ENCODE measurements around the gene SLC6A8.
"Not testable (repeated sequence)": the region's sequence is repeated elsewhere in the genome, so short reads cannot be mapped to it uniquely, and the experiment has no call there.

SLC6A8 gene

DNA sequence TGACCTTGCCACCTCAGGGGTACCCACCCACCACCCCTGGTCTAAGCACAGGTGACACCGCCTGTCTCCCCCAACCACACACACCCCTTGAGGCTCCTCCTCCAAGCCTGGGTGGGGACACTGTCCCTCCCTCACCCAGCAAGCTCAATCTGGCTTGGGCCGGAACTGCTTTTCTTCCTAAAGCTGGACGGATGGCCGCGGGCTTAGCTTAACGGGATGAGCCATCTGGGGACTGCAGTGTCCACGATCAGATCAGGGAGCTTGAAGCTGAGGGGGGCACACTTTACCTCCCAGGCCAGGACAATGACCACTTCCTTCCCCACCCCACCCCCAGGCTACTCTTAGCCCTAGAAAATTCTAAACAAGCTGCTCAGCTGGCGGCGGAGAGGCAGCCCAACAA, 1.0 kb upstream of the SLC6A8 start:
- H3K4me1 ChIP-seq, result peaks cover 0 to 6% (median 0%) of the 10 kb centered on the region in 10 experiments; a peak in 4 of 20 replicates
- no peak overlapping the region for H3K4me3 ChIP-seq
- H3K9me3 ChIP-seq (replicated peaks in 1 of 11), result peaks cover 16 to 54% (median 40%) of the 10 kb centered on the region in 11 experiments
- H3K27me3 ChIP-seq, result peaks cover 0 to 32% (median 21%) of the 10 kb centered on the region in 11 experiments; a peak in 19 of 22 replicates
- no peaks in the 10 kb centered on the region; a peak in 1 of 22 replicates for H3K36me3 ChIP-seq
- peak overlapping the region in 2 of 11 experiments; percentile 14 to 44; a peak in 1 of 22 replicates for H3K4me2 ChIP-seq
- H3K9ac ChIP-seq, result no peak overlapping the region
- no peak for TF ChIP-seq Cebpa-rat (IDR thresholded peaks at IDR 0.05)
- H3K27ac ChIP-seq, result no peak overlapping the region
- H4K20me1 ChIP-seq, result peaks cover 0 to 23% (median 8%) of the 10 kb centered on the region in 11 experiments; a peak in 12 of 22 replicates

DNA sequence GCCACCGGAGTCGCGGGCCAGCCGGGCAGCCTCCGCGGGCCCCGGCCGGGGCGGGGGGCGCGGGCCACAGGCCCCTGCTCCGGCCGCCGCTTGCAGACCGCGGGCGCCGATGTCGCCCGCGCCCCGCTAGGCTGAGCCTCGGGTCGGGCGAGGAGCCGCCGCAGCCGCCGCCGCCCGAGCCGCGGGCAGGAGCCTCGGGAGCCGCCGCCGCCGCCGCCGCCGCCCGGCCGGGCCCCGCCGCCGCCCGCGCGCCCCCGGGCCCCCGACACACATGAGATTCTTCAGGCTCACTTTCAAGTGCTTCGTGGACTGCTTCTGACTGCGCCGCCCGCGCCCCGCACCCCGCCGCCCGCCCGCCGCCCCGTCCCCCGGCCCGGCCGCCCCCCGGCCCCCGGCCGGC, 345 bp downstream of the SLC6A8 start:
- H3K27ac ChIP-seq, result peak overlapping the region in 2 of 11 experiments; percentile 25 to 63; a peak in 4 of 22 replicates
- H3K36me3 ChIP-seq, result no peaks in the 10 kb centered on the region; a peak in 1 of 22 replicates
- peak overlapping the region; percentile 49 to 69 (median 58); a peak in 19 of 20 replicates for H3K4me3 ChIP-seq
- peaks cover 3 to 36% (median 20%) of the 10 kb centered on the region in 11 experiments; a peak in 19 of 22 replicates for H3K27me3 ChIP-seq
- peaks cover 0 to 36% (median 16%) of the 10 kb centered on the region in 11 experiments; a peak in 17 of 22 replicates for H4K20me1 ChIP-seq
- H3K4me1 ChIP-seq, result peaks cover 0 to 19% (median 11%) of the 10 kb centered on the region in 10 experiments; a peak in 12 of 20 replicates
- H3K9ac ChIP-seq, result peak overlapping the region; percentile 45 to 79 (median 66); a peak in 16 of 22 replicates
- H3K9me3 ChIP-seq (replicated peaks in 1 of 11), result peaks cover 13 to 50% (median 37%) of the 10 kb centered on the region in 11 experiments
- peak overlapping the region; percentile 23 to 70 (median 59); a peak in 14 of 22 replicates for H3K4me2 ChIP-seq
- no peak for TF ChIP-seq Cebpa-rat (IDR thresholded peaks at IDR 0.05)

DNA sequence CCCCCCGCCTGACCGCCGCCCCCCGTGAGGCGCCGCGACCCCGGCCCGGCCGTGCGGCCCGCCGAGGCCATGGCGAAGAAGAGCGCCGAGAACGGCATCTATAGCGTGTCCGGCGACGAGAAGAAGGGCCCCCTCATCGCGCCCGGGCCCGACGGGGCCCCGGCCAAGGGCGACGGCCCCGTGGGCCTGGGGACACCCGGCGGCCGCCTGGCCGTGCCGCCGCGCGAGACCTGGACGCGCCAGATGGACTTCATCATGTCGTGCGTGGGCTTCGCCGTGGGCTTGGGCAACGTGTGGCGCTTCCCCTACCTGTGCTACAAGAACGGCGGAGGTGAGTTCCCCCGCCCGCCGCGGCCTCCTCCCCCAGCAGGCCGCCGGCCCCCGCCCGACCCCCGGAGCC, 780 bp downstream of the SLC6A8 start:
- Histone ChIP-seq H4K20me1 (peaks cover 0 to 40% (median 21%) of the 10 kb centered on the region in 11 experiments; a peak in 17 of 22 replicates), H3K9me3 (replicated peaks in 1 of 11) (peaks cover 9 to 46% (median 32%) of the 10 kb centered on the region in 11 experiments), H3K36me3 (no peaks in the 10 kb centered on the region; a peak in 1 of 22 replicates), H3K4me3 (peak overlapping the region in 8 of 10 experiments; percentile 36 to 58 (median 43); a peak in 13 of 20 replicates), H3K4me1 (peaks cover 0 to 20% (median 11%) of the 10 kb centered on the region in 10 experiments; a peak in 12 of 20 replicates), H3K27me3 (peaks cover 3 to 40% (median 20%) of the 10 kb centered on the region in 11 experiments; a peak in 20 of 22 replicates), H3K27ac (no peak overlapping the region), H3K9ac (peak overlapping the region in 1 of 11 experiments; percentile 61; a peak in 3 of 22 replicates), H3K4me2 (peak overlapping the region; percentile 19 to 70 (median 64); a peak in 17 of 22 replicates)
- TF ChIP-seq Cebpa-rat (IDR thresholded peaks at IDR 0.05), result no peak

DNA sequence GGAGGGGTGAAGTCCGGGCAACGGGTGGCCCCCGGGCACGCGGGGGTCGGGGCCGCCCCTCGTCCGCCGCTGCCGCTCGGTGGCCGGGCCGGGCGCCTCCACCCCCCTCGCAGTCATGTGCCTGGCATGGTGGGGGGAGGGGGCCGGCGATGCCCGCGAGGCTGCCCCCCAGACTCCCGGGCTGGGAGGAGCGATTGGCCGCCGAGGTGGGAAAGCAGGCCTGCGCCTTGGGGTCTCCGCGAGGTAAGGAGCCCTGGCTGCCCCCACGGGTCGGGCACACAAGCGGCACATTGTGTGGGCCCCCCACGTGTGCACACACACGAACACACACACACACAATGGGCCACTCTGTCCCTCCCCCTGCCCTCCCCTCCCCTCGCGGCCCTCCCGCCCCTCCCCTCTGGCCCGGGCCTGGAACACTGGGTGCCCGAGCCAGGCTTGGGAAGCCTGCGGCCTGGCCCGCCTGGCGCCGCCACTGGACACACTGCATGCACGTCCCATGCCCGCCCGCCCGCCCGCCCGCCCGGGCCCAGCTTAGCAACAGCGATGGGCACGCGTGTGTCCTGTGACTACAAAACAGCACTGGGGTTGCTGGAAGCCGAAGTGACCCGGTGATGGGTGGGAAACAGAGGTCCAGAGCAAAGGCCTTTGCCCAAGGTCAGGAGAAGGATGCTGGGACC, 1.3 kb downstream of the SLC6A8 start:
- TF ChIP-seq Cebpa-rat (IDR thresholded peaks at IDR 0.05), result no peak
- peaks cover 3 to 40% (median 27%) of the 10 kb centered on the region in 11 experiments; a peak in 21 of 22 replicates for H3K9me3 ChIP-seq (replicated peaks in 1 of 11)
- no peak overlapping the region for H3K27ac ChIP-seq
- peaks cover 0 to 20% (median 11%) of the 10 kb centered on the region in 10 experiments; a peak in 12 of 20 replicates for H3K4me1 ChIP-seq
- peak overlapping the region in 5 of 10 experiments; percentile 38 to 58 (median 47); a peak in 10 of 20 replicates for H3K4me3 ChIP-seq
- no peaks in the 10 kb centered on the region; a peak in 1 of 22 replicates for H3K36me3 ChIP-seq
- peaks cover 3 to 45% (median 20%) of the 10 kb centered on the region in 11 experiments; a peak in 20 of 22 replicates for H3K27me3 ChIP-seq
- H3K4me2 ChIP-seq, result peak overlapping the region; percentile 19 to 70 (median 64); a peak in 13 of 22 replicates
- 0 out of 22 replicates have a peak overlapping the region, but pooled peaks of 2 of the 11 experiments have one; percentile 46 to 61 for H3K9ac ChIP-seq
- H4K20me1 ChIP-seq, result peaks cover 0 to 44% (median 22%) of the 10 kb centered on the region in 11 experiments; a peak in 17 of 22 replicates

DNA sequence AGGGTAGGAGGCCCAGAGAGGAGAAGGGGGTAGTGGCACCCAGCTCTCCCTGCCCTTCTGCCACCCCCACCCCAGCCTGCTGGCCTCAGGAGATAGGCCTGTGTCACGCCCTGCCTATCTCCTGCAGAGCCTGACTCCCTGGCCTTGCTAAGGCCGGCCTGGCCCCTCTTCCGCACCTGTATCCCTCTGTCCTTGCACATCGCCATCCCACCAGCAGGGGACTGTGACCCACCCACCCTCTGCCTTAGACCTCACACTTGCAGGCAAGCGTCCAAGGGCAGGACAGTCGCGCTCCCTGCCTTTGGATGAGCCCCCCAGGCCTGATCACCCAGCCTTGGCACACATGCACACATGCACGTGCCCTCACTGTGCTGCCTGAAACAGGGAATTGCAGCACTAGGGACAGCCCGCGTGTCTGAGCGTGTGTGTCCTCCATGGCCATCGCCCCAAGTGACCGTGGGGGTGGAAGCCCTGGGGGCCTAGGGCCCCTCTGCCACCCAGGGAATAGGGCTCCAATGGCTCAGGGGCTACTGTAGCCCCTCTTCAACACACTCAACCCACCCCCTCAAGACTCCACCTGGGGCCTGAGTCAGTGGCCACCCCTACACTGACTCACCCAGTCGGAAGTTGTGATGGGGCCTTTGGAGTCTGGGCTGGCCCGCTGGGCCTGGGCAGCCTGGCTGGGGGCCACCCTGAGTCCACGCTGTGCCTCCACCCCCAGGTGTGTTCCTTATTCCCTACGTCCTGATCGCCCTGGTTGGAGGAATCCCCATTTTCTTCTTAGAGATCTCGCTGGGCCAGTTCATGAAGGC, 2.1 kb downstream of the SLC6A8 start:
- Histone ChIP-seq H3K9me3 (replicated peaks in 1 of 11) (peaks cover 0 to 36% (median 24%) of the 10 kb centered on the region in 11 experiments; a peak in 11 of 22 replicates), H3K4me1 (peaks cover 0 to 20% (median 11%) of the 10 kb centered on the region in 10 experiments; a peak in 12 of 20 replicates), H3K27me3 (peaks cover 3 to 48% (median 20%) of the 10 kb centered on the region in 11 experiments; a peak in 20 of 22 replicates), H3K4me3 (no peak overlapping the region), H4K20me1 (peaks cover 0 to 44% (median 22%) of the 10 kb centered on the region in 11 experiments; a peak in 17 of 22 replicates), H3K9ac (no peak overlapping the region), H3K4me2 (peak overlapping the region in 6 of 11 experiments; percentile 15 to 40 (median 30); a peak in 9 of 22 replicates), H3K36me3 (no peaks in the 10 kb centered on the region; a peak in 2 of 22 replicates), H3K27ac (no peak overlapping the region)
- no peak for TF ChIP-seq Cebpa-rat (IDR thresholded peaks at IDR 0.05)

DNA sequence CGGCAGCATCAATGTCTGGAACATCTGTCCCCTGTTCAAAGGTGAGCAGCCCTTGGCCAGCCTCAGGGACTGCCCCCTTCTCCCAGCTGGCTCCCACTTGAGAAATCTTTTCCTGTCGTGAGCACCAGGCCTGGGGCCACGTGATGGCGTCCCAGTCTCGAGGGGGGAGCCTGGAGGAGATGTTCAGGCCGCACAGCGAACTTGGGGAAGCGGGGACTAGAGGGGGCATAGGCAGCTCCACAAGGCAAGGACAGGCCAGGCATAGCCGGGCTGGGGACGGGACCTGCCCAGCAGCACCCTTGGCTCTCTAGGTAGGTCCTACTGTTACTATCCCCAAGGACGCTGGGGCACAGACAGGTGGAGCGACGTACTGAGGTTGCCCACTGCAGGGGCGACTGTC, 2.7 kb downstream of the SLC6A8 start:
- TF ChIP-seq Cebpa-rat (IDR thresholded peaks at IDR 0.05), result no peak
- H3K9me3 ChIP-seq (replicated peaks in 1 of 11), result peaks cover 0 to 33% (median 21%) of the 10 kb centered on the region in 11 experiments; a peak in 11 of 22 replicates
- no peak overlapping the region for H3K9ac ChIP-seq
- no peak overlapping the region for H3K4me3 ChIP-seq
- peaks cover 0 to 46% (median 22%) of the 10 kb centered on the region in 11 experiments; a peak in 17 of 22 replicates for H4K20me1 ChIP-seq
- H3K4me1 ChIP-seq, result peaks cover 0 to 20% (median 11%) of the 10 kb centered on the region in 10 experiments; a peak in 12 of 20 replicates
- H3K4me2 ChIP-seq, result peak overlapping the region in 2 of 11 experiments; percentile 28 to 31; a peak in 3 of 22 replicates
- no peaks in the 10 kb centered on the region; a peak in 2 of 22 replicates for H3K36me3 ChIP-seq
- no peak overlapping the region for H3K27ac ChIP-seq
- peaks cover 3 to 46% (median 20%) of the 10 kb centered on the region in 11 experiments; a peak in 20 of 22 replicates for H3K27me3 ChIP-seq

DNA sequence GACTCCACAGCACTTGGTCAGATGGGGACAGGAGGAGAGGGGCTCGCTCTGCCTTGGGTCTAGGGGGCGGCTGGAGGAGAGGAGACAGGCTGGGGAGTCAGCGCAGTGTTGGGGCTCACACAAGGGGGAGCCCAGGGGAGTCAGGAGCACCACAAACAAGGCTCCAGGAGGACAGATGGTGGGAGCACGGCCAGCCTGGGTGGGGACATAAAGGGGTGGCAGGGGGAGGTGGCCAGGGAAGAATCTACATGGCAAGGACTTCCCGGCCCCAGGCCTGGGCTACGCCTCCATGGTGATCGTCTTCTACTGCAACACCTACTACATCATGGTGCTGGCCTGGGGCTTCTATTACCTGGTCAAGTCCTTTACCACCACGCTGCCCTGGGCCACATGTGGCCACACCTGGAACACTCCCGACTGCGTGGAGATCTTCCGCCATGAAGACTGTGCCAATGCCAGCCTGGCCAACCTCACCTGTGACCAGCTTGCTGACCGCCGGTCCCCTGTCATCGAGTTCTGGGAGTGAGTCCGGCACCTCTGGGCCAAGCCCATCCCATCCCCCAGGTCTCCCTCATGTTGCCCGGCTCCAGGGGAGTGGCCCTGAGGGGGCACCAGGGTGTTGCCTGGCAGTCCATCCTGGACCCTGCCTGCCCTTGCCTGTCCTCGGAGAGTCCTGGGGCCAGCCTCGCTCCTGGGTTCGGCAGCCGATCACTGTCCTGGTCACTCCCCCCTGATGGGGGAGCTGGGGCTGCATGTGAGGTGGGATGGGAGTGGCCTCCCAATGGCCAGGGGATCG, 3.5 kb downstream of the SLC6A8 start:
- not testable (repeated sequence) for H3K4me3 ChIP-seq, H3K4me2 ChIP-seq, H3K27ac ChIP-seq, H3K9ac ChIP-seq, H3K36me3 ChIP-seq
- Histone ChIP-seq H3K4me1 (peaks cover 0 to 20% (median 11%) of the 10 kb centered on the region in 10 experiments; a peak in 12 of 20 replicates), H4K20me1 (peaks cover 0 to 53% (median 26%) of the 10 kb centered on the region in 11 experiments; a peak in 18 of 22 replicates), H3K27me3 (peaks cover 11 to 48% (median 25%) of the 10 kb centered on the region in 11 experiments; a peak in 21 of 22 replicates), H3K9me3 (replicated peaks in 1 of 11) (peaks cover 0 to 25% (median 13%) of the 10 kb centered on the region in 11 experiments; a peak in 11 of 22 replicates)

Data from BLaER1 treated with 17β-estradiol and CSF1 and Interleukin-3, amounts not matched to agents 10 nM and 100 nM (cell line).